ENCODE data around the gene GTF3C1. TPM values are rescaled to one million over a fixed set of nuclear protein-coding genes. Genes with fewer than 3 reads are reported as not detected.

GTF3C1 gene
- total RNA-seq, 1 donor from 2014 or later, result 69.2 TPM

GRCh38 chr16:27455700-27456099, 94.0 kb downstream of the GTF3C1 start:
- H3K4me1 Mint-ChIP-seq (ENCODE audit: low read depth), result peaks cover 16% of the 10 kb centered on the region
- peaks cover 7% of the 10 kb centered on the region for H3K36me3 Mint-ChIP-seq (ENCODE audit: low read depth)
- H3K27me3 Mint-ChIP-seq (ENCODE audit: low read depth), result no peaks in the 10 kb centered on the region
- DNase-seq (ENCODE audit: low spot score), result no peak
- no peaks in the 10 kb centered on the region for H3K9me3 Mint-ChIP-seq (ENCODE audit: low read depth)
- no peak overlapping the region for H3K4me3 Mint-ChIP-seq (ENCODE audit: unreplicated experiment)
- H3K27ac Mint-ChIP-seq (ENCODE audit: unreplicated experiment), result no peak overlapping the region
- TF ChIP-seq, protein P1, sequence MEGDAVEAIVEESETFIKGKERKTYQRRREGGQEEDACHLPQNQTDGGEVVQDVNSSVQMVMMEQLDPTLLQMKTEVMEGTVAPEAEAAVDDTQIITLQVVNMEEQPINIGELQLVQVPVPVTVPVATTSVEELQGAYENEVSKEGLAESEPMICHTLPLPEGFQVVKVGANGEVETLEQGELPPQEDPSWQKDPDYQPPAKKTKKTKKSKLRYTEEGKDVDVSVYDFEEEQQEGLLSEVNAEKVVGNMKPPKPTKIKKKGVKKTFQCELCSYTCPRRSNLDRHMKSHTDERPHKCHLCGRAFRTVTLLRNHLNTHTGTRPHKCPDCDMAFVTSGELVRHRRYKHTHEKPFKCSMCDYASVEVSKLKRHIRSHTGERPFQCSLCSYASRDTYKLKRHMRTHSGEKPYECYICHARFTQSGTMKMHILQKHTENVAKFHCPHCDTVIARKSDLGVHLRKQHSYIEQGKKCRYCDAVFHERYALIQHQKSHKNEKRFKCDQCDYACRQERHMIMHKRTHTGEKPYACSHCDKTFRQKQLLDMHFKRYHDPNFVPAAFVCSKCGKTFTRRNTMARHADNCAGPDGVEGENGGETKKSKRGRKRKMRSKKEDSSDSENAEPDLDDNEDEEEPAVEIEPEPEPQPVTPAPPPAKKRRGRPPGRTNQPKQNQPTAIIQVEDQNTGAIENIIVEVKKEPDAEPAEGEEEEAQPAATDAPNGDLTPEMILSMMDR (IDR thresholded peaks at IDR 0.05), result no peak

DNA sequence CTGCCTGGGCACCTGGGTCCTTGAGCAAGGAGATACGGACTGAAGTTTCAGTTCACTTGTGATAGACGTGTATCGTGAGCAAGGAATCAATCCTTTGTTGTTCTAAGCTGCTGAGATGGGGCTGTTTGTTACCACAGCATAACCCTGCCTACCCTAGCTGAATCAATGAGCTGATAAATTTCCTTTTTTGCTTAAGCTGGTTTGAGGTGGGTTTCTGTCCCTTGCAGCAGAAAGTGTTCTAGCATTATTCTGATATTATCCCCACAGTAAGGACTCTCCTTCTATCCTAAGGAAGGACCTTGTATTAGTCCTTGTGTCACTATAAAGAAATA, 96.3 kb downstream of the GTF3C1 start:
- Mint-ChIP-seq H3K36me3 (ENCODE audit: low read depth) (no peaks in the 10 kb centered on the region), H3K27me3 (ENCODE audit: low read depth) (no peaks in the 10 kb centered on the region), H3K27ac (ENCODE audit: unreplicated experiment) (no peak overlapping the region), H3K9me3 (ENCODE audit: low read depth) (no peaks in the 10 kb centered on the region), H3K4me1 (ENCODE audit: low read depth) (peaks cover 20% of the 10 kb centered on the region), H3K4me3 (ENCODE audit: unreplicated experiment) (no peak overlapping the region)
- no peak for DNase-seq (ENCODE audit: low spot score)
- TF ChIP-seq, protein P1 (IDR thresholded peaks at IDR 0.05), result no peak

- Mint-ChIP-seq H3K4me1 (ENCODE audit: low read depth) (peaks cover 20% of the 10 kb centered on the region), H3K9me3 (ENCODE audit: low read depth) (no peaks in the 10 kb centered on the region), H3K27ac (ENCODE audit: unreplicated experiment) (no peak overlapping the region), H3K36me3 (ENCODE audit: low read depth) (no peaks in the 10 kb centered on the region), H3K27me3 (ENCODE audit: low read depth) (no peaks in the 10 kb centered on the region), H3K4me3 (ENCODE audit: unreplicated experiment) (no peak overlapping the region)
- no peak for DNase-seq (ENCODE audit: low spot score)
- TF ChIP-seq, protein P1 (IDR thresholded peaks at IDR 0.05), result no peak
Observed at GRCh38 chr16:27452569-27453493, 96.9 kb downstream of the GTF3C1 start.

GRCh38 chr16:27450196-27450549, 99.5 kb downstream of the GTF3C1 start:
- Mint-ChIP-seq H3K27ac (ENCODE audit: unreplicated experiment) (no peak overlapping the region), H3K36me3 (ENCODE audit: low read depth) (peaks cover 3% of the 10 kb centered on the region), H3K4me1 (ENCODE audit: low read depth) (peaks cover 9% of the 10 kb centered on the region), H3K4me3 (ENCODE audit: unreplicated experiment) (no peak overlapping the region), H3K27me3 (ENCODE audit: low read depth) (no peaks in the 10 kb centered on the region), H3K9me3 (ENCODE audit: low read depth) (no peaks in the 10 kb centered on the region)
- no peak for DNase-seq (ENCODE audit: low spot score)
- TF ChIP-seq, protein P1 (IDR thresholded peaks at IDR 0.05), result no peak

DNA sequence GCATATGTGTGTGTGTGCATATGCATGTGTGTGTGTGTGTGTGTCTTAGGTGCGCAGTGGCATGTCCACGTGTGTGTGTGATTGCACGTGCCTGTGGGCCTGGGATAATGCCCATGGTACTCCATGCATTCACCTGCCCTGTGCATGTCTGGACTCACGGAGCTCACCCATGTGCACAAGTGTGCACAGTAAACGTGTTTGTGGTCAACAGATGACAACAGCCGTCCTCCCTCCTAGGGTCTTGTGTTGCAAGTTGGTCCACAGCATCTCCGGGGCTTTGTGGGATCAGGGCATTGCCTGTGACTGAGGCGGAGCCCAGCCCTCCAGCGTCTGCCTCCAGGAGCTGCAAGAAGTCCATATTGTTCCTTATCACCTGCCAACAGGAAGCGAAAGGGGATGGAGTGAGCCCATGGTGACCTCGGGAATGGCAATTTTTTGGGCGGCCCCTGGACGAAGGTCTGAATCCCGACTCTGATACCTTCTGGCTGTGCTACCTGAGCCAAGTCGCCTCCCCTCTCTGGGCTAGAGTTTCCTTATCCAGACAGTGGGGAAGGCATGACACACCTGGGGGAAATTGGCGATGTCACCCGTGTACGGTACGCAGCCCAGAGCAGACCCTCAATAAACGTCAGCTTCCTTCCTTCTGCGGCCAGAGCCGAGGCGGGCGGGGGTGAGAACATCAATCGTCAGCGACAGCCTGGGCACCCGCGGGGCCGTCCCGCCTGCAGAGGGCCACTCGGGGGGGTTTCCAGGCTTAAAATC, 100.1 kb downstream of the GTF3C1 start:
- H3K4me1 Mint-ChIP-seq (ENCODE audit: low read depth), result peaks cover 9% of the 10 kb centered on the region
- TF ChIP-seq, protein P1 (IDR thresholded peaks at IDR 0.05), result no peak
- no peaks in the 10 kb centered on the region for H3K27me3 Mint-ChIP-seq (ENCODE audit: low read depth)
- H3K4me3 Mint-ChIP-seq (ENCODE audit: unreplicated experiment), result no peak overlapping the region
- no peak for DNase-seq (ENCODE audit: low spot score)
- peaks cover 6% of the 10 kb centered on the region for H3K36me3 Mint-ChIP-seq (ENCODE audit: low read depth)
- no peak overlapping the region for H3K27ac Mint-ChIP-seq (ENCODE audit: unreplicated experiment)
- H3K9me3 Mint-ChIP-seq (ENCODE audit: low read depth), result no peaks in the 10 kb centered on the region

Data from chondrocyte (in vitro differentiated cells).